NCI-H1092 (cell line): ENCODE measurements around the gene SOHLH1.
"Not testable (repeated sequence)": the region's sequence is repeated elsewhere in the genome, so short reads cannot be mapped to it uniquely, and the experiment has no call there.

Experiments
- DNase-seq: peaks from one replicate; lab custom pipeline; 2025; lab: John Stamatoyannopoulos, UW

The SOHLH1 gene

DNA sequence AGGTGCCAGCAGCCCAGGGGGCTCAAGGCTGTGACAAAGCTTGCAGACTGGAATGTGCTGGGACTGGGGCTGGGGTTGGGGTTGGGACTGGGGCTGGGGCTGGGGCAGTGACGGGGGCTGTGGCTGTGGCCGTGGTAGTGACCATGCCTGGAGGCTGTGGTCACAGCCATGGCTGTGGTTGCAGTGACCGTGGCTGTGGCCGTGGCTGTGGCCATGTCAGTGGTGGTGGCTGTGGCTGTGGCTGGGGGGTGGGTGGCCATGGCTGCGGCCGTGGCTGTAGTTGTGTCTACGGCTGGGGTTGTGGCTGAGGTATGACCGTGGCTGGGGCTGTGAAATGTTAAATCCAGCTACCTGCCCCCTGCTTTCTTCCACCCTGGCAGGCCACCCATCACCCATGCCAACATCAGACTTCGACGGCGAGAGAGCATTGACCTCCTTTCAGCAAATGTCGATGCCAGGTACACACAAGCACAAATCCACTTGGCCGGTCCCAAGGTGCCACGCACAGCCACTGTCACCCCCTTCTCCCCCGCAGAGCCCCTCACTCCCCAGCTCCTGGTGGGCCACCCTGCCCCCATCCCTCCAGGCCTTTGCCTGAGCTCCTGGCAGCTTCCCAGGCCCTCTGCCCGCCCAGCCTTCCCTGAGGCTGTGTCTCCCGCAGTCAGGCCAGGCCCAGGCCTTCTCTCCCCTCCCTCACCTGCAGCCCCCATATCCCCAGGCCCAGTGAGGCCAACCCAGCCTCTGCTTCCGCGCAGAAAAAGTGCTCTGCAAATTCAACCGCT is 20.9 kb downstream of the SOHLH1 start:
- no peak for DNase-seq

DNA sequence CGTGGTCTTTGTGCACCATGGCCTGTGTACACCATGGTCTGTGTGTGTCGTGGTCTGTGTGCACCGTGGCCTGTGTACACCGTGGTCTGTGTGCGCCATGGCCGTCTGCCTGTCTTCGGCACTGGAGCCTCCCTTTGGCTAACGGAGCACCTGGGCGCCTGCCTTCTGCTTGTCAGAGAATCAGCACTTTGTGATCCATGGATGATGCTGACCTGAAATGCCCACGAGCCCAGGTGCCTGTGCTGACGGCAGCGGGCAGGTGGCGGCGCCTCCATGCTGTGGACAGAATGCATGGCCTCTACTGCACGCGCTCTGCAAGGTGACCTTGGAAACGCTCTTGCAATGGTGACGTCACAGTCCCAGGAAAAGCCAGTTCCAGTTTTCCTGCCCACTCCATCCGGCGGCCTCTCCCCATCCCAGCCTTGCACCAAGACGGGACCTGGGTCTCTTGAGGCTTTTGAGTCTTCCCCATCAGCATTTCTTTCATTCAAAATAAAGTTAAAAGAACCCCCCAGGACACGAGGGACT is 21.6 kb downstream of the SOHLH1 start:
- no peak for DNase-seq

GRCh38 chr9:135676891-135677290 is 22.4 kb downstream of the SOHLH1 start:
- DNase-seq: no peak

DNA sequence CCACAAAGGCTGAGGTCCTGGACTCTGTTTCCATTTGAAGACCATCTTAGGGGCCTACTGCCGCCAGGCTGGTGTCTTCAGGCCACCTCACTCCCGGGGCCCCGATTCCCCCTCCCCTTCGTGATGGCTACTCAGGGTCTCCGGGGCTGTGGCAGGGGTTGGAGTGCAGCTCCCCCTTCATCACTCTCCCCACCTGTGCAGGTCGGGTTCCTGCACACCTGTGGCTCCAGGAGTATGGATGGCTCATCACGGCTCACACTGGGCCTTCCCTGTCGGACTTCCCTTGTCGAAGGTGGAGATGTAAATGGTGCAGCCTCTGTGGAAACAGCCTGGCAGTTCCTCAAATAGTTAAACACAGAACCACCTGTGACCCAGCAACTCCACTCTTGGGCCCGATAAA is 24.3 kb downstream of the SOHLH1 start:
- no peak for DNase-seq

- no peak for DNase-seq
Measured at GRCh38 chr9:135673941-135674340, 25.3 kb downstream of the SOHLH1 start.

GRCh38 chr9:135672786-135673185 is 26.5 kb downstream of the SOHLH1 start:
- not testable (repeated sequence) for DNase-seq

- DNase-seq: no peak
Measured at GRCh38 chr9:135671591-135672041, 27.7 kb downstream of the SOHLH1 start.

DNA sequence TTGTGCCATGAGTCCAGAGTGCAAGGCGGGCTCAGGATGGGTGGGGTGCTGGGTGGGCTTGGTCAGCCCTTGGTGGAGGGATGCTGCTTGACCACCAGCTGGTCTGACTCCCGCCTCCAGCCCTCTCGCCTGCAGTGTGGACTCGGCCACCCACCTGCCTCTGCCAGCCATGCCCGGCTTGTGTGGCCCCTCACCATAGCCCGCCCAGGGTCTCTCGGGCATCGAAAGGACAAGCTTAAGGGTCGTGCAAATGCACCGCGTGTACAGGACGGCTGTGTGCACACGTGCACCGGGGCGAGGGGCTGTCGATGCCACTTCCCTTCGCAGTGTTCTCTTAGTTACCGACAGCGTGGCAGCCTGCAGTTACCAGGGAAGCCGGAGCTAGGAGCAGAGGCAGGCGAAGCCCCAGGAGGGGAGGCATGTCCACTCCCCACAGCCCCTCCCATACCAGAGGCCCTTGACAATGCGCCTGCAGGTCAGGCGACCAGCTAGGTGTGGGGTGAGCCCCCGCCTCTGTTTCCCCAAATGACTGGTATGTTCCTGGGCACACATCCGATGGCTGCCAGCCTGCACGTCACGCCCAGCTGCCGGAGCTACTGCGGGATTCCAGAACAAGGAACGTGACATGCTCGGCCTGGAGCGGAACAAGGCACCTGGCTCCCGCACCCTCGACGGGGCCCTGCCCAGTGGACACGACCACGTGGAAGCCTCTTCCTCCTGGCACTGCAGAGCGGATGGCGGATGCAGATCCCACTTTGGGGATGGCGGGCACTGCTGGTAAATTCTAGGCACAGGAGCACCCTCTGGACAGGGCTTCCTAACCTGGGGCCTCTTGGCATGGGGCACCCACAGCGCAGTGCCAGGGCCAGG is 28.3 kb downstream of the SOHLH1 start:
- DNase-seq: no peak

DNA sequence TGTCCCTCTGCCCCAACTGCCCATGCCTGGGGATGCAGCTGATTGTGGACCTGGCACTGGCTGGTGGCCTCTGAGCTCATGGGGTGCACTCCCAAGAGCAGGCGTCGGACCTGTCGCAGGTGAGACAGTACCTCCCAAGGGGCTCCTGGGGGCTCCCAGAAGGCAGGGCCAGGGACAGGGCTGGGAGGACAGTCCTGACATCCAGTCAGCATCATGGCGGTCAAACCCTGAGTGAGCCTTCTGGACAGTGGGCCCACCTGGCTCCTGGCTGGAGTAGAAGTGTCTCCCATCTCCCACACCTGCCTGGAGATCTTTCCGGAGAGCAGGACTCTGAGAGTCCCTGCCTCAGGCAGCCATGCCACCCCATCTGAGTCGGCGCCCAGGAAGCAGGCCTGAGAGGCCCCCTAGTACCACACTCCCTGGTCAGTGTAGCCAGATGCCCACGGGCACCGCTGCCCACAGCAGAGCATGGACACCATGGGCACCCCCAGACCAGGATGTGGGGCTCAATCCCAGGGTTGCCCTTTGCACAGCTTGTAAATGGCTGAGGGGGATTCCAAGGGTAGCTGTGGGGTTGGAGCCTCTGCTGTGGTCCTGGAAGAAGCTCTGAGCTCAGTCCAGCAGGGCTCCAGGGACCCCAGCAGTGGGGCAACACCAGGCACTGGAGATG is 29.5 kb downstream of the SOHLH1 start:
- DNase-seq: no peak

DNA sequence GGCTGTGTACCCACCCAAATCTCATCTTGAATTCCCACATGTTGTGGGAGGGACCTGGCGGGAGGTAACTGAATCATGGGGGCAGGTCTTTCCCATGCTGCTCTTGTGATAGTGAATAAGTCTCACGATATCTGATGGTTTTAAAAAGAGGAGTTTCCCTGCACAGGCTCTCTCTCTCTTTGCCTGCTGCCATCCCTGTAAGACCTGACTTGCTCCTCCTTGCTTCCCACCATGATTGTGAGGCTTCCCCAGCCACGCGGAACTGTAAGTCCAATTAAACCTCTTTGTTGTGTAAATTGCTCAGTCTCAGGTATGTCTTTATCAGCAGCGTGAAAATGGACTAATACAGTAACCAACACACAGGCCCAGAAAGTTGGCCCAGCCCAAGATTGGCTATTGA is 30.3 kb downstream of the SOHLH1 start:
- not testable (repeated sequence) for DNase-seq

GRCh38 chr9:135667463-135668001 is 31.7 kb downstream of the SOHLH1 start:
- no peak for DNase-seq

DNA sequence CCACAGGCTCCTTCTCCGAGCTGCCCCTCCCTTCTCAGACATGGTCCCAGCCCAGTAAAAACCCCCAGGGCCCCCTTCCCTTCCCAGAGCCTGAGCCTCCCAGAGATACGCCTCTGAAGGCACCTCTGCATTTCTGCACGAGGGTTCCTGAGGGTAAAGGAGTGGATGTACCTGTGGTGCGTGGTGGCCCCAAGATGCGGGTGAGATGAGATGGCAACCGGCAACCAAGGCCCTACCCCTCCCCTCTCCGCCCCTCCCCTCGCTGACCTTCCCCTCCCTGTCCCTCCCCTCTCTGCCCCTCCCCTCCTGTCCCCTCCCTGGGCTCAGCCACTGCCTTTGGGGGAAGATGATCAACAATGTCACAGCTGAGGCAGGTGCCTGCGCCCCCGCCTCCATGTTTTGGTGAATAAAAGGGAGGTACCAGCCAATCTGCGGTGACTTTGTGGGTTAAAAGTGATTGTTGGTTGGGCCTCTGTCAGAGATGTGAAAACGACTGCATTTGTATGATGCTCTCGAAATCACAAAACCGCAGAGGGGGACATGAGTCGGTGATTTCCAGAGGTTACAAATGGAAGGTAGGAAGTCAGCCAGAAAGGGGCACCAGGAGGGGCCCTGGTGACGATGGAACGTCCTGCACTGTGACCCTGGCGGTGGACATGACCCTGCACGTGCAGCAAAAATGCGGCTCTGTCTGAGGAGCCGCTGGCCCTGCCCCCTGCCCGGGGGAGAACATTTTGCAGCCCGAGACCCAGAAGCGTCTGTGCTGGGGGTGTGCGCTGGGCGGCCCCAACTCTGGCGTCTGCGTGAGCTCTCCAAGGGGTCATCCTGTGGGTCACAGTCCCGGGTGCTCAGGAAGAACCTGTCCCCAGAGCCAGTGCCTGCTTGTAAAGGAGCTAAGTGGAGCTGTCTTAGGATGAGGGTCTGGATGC is 32.5 kb downstream of the SOHLH1 start:
- DNase-seq: no peak

- no peak for DNase-seq
Measured at GRCh38 chr9:135665795-135666189, 33.5 kb downstream of the SOHLH1 start.

DNA sequence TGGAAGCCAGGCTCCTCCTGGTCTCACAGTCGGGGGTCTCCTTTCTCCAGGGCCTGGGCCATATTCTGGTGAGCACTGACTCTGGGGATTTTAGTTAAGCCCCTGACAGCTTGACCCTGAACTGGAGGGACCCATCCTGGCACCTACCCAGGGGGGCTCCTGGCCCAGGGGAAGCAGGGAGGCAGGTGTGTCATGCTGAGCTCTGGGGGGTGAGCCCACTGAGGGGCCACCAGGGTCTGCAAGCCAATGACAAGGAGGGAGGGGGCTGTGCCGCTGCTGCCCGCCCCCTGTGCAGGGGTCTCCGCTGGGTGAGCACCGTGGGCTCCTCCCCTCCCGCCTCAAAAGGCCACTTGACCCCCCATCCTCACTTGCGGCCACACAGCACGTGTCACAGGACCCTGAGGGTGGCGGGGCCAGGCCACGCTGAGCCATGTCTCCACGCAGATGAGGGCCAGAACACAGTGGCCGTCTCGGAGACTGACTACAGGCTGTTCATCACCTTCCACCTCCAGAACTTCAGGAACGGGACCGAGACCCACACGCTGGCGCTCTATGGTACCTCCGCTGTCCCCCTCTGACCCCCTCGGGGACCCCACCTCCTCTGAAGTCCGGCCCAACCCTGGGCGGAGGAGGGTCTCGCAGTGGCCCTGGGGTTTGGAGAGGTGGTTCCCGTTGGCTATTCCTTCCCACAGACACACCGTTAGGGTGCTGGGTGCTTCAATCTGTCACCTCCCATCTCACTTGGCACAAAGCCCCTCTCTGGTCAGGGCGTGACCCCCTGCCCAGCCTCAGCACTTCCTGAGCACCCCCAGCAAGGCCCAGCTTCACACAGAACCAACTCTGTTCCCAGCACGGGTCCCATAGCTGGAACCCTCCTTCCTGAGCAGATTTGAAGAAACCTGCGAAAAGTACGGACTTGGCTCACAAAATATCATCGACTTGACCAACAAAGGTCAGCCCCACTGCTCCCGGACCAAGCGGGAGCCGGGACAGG is 34.2 kb downstream of the SOHLH1 start:
- DNase-seq: no peak

- DNase-seq: no peak
Measured at GRCh38 chr9:135664266-135664665, 35.0 kb downstream of the SOHLH1 start.

GRCh38 chr9:135663857-135664256 is 35.4 kb downstream of the SOHLH1 start:
- no peak for DNase-seq

DNA sequence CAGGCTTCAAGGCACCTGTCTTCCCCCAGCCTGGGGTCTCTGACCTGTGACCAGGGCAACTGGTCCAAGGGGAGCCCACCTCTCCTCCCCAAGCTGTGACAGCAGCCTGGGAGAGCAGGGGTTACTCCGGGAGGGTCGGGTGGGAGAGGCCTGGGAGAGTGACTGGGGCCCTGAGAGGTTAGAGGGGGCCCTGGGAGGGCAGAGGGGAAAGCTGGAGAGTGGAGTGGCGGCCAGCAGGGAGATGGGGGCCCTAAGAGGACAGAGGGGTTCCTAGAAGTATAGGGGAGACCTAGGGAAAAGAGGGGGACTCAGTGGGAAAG is 35.9 kb downstream of the SOHLH1 start:
- DNase-seq: no peak

DNA sequence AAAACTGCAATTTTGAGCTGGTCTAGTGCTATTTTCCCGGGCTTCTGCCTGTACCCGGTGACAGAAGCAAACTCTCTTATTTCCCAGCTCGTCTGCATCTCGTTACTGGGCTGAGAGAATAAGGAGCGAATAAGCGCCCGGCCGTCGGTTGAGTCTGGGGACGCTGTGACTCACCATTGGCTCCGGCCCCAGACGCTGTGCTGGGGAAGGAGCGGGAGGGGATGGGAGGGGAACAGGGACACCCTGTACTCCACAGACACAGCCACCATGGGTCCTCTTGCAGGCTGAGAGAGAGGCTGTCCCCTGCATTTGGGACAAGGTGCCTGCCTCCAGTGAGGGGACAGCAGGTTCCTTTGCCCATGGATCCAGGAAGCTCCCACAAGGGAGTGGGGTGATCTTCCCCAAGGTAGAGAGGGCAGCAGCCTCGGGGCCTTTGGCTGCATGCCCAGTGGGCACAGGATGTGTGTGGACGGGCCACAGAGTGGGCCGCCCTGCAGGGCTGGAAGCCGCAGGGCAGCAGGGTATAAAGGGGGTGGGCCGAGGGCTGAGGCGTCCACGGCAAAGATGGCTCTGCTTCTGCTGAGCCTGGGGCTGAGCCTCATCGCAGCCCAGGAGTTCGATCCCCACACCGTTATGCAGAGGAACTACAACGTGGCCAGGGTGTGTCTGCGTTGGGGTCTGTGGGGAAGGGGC is 36.4 kb downstream of the SOHLH1 start, which contains the start of gene LCN9:
Gene LCN9, plus strand, starts transcription at position 552 of the 693 bp plus-strand sequence. Its CDS starts 13 bp downstream, at position 565.
- DNase-seq: no peak
